Umbilical cord (tissue), 2 donors: Measurements from ENCODE around the gene GBP3. TPM values are rescaled to one million over a fixed set of nuclear protein-coding genes. Genes with fewer than 3 reads are reported as not detected.
"Not testable (repeated sequence)": the region's sequence is repeated elsewhere in the genome, so short reads cannot be mapped to it uniquely, and the experiment has no call there.

Experiments used
- DNase-seq: peaks from one replicate; pipeline ENCODE4 v3.0.0-alpha.2; 2015; ENCODE audit warnings: low spot score
- total RNA-seq: library from RNA; depleted of rRNA; stranded (reverse); fragments of >200 nt; gene quantifications from one replicate; pipeline ENCODE4 v1.2.3, GENCODE V29; 2014; ENCODE audit warnings: low replicate concordance; ENCODE audit not compliant: insufficient read depth

GBP3 gene
- 24.1 TPM for total RNA-seq

GRCh38 chr1:89022167-89022959 lies at the start of gene GBP3:
GBP3 (minus strand) TSS chr1:89022866; CDS start chr1:89020721, 2,145 bp downstream.
- DNase-seq: peak; percentile 72

DNA sequence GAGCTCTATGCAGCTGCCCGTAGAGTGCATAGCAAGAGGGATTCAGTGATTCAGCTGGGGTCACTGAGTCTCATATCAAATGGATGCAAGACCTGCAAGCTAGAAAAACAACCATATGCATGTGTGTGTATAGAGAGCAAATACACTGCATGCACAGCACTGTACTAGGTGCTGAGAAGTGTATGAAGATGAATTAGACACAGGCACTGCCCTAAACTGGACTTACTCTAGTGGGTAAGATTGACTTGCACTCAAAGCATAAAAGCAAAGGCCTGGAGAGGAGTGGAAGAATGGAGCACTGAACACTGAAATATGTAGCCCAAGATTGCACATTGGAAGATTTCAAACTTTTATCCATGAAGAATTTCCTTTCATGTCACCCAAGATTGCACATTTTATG lies 47.8 kb upstream of the GBP3 start:
- DNase-seq: no peak

GRCh38 chr1:89069951-89070350 lies 47.3 kb upstream of the GBP3 start:
- no peak for DNase-seq

DNA sequence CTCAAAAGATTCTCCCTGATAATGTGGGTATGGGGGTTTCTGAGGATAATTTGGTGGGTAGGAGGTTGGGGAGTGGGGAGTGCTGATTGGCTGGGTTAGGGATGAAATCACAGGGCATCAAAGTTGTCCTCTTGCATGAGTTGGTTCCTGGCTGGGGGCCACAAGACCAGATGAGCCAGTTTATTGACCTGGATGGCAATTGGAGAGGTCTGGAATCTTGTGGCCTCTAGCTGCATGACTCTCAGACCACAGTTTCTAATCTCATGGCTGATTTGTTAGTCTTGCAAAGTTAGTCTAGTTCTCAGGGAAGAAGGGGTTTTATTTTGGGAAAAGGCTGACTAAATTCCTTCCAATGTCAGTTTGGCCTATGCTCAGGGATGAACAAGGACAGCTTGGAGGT lies 45.6 kb upstream of the GBP3 start:
- no peak for DNase-seq

GRCh38 chr1:89065079-89065868 lies 42.6 kb upstream of the GBP3 start, which contains the start of gene GBP1:
GBP1 (minus strand) TSS chr1:89065208; CDS start chr1:89063234, 1,974 bp downstream.
- DNase-seq: peak; percentile 91

DNA sequence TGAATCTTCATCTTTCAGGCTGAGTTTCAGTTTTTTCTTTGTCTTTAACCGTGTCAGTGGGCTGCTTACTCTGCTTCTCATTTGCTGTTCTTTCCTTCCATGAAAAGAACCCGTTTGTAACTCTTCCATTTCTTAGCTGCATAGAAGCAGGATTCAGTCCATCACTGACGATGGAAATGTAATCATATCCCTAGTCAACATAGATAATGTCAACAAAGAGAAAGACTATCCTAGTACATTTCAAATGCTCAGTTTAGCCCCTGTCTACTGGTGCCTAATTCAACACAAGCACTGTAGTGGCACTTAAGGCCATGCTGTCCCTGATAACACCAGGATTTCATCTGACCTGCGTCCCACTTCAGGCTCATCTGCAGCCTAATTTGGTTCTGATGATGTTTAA lies 42.0 kb upstream of the GBP3 start:
- peak; percentile 58 for DNase-seq

- no peak for DNase-seq
These were observed 40.4 kb upstream of the GBP3 start for GRCh38 chr1:89063094-89063493.

GRCh38 chr1:89060091-89060490 lies 37.4 kb upstream of the GBP3 start:
- DNase-seq: no peak

GRCh38 chr1:89051955-89052312 lies 29.3 kb upstream of the GBP3 start:
- DNase-seq: no peak

DNA sequence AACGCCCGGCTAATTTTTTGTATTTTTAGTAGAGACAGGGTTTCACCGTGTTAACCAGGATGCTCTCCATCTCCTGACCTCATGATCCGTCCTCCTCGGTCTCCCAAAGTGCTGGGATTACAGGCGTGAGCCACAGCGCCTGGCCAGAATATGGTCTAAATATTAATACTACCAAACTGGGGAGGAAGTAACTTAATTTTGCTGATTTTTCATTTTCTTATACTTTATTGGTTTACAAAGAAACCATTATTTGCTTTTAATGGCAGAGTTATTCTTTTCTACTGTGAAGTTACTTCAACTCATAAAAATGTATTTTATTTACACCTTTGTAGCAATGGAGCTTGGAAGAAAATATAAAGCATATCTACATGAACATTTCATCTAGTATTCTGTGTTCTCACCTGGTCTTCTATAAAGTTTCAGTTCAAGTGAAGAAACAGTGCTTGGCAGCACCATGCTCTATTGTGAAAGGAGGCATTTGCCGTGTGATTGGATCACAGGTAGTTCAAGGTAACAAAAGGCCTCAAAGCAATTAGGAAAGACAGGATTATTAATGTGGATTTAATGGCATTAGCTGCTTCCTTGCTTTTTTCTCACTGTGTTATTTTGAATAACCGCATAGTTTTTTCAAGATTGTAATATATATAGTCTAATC lies 28.8 kb upstream of the GBP3 start:
- DNase-seq: no peak

DNA sequence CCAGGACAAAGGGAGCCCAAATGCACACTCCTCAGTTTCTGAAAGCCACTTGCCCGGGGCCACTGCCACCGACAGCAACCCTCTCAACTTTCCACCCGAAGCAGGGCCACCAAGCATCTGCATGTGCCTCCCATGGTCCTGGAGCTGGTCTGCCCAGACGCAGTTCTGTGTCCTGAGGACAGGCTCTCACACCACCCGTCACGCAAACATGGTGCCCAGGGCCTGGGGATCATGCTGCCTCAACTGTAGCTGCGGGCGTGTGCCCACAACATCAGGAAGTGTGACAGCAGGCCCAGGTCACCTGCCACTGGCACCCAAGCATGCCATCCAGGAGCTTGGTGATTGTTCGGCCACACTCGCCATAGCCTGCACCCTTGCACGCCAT lies 28.0 kb upstream of the GBP3 start:
- no peak for DNase-seq

GRCh38 chr1:89049901-89050648 lies 27.4 kb upstream of the GBP3 start:
- DNase-seq: not testable (repeated sequence)

GRCh38 chr1:89049187-89049586 lies 26.5 kb upstream of the GBP3 start:
- not testable (repeated sequence) for DNase-seq

- DNase-seq: no peak
These were observed 25.1 kb upstream of the GBP3 start for GRCh38 chr1:89047734-89048133.

GRCh38 chr1:89046318-89047183 lies 23.9 kb upstream of the GBP3 start:
- not testable (repeated sequence) for DNase-seq

DNA sequence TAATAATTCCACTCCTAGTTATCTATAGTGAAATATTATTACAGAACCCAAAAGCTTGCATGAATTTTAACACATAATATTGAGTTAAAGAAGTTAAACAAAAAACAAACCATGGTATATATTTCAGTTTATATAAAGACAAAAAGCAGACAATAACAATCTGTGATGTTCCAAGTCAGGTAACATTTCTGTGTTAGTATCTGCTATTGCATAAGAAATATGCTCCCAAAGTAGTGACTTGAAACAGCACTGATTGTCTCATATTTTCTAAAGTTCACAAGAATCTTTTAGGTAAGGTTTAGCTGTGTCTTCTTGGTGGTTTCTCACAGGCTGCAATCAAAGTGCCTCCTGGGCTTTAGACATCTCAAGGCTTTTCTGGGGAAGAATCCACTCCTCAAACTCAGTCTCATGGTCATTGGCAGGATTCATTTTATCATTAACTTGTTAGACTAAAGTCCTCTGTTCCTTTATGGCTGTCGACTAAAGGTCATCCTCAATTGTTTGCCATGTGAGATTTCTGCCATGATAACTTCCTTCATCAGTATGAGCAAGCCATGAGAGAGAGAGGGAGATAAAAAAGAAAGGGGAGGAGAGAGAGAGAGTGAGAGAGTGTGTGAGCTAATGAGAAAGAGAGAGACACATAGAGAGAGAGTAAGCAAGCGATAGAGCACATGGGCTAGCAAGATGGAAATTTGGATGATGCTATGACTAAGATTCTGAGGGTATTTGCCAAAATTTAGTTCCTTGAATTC lies 22.5 kb upstream of the GBP3 start:
- DNase-seq: no peak

- no peak for DNase-seq
These were observed 21.3 kb upstream of the GBP3 start for GRCh38 chr1:89043940-89044339.

DNA sequence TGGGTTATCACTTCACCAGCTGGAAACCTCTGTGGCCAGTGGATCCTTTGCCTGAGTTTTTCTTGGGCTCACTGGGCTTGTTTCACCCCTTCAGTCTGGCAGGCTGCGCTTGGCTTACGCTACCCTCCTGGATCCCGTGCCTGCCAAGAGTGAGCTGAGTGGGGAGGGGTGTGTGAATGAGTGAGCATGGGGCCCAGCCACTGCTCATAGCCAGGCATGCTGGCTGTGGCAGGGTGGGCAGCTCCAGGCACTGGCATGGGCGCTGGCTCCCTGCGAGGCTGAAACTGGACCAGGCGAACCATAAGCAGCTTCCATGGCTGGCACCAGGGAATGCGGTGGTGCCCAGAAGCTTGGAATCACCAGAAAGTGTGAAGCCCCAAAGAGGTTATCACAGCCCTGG lies 19.8 kb upstream of the GBP3 start:
- no peak for DNase-seq

- no peak for DNase-seq
These were observed 19.1 kb upstream of the GBP3 start for GRCh38 chr1:89041721-89042120.

GRCh38 chr1:89041119-89041641 lies 18.5 kb upstream of the GBP3 start:
- no peak for DNase-seq
